DMS79 (cell line): Measurements from ENCODE around the gene LOXL3.

ENCODE experiments used
- DNase-seq: peaks from one replicate; lab custom pipeline; 2025; lab: John Stamatoyannopoulos, UW

The LOXL3 gene

GRCh38 chr2:74505448-74506246 is 48.1 kb downstream of the LOXL3 start:
- no peak for DNase-seq

- DNase-seq = no peak
Measured at GRCh38 chr2:74504591-74504990, 49.2 kb downstream of the LOXL3 start.

- DNase-seq = no peak
Measured at GRCh38 chr2:74503506-74504475, 50.0 kb downstream of the LOXL3 start.

- no peak for DNase-seq
Measured at GRCh38 chr2:74502720-74503505, 50.8 kb downstream of the LOXL3 start.

- no peak for DNase-seq
Measured at GRCh38 chr2:74502147-74502719, 51.5 kb downstream of the LOXL3 start.

- no peak for DNase-seq
Measured at GRCh38 chr2:74501335-74502071, 52.2 kb downstream of the LOXL3 start.

GRCh38 chr2:74500578-74500946 is 53.2 kb downstream of the LOXL3 start:
- DNase-seq = no peak

GRCh38 chr2:74499940-74500577 is 53.7 kb downstream of the LOXL3 start:
- no peak for DNase-seq

- DNase-seq = no peak
Measured at GRCh38 chr2:74499267-74499939, 54.3 kb downstream of the LOXL3 start, which contains the start of gene LBX2. Gene LBX2 (minus strand): TSS chr2:74499603. CDS start chr2:74499537, 66 bp downstream.

- DNase-seq = peak; percentile 63
Measured at GRCh38 chr2:74498500-74499266, 55.1 kb downstream of the LOXL3 start.

- peak; percentile 38 for DNase-seq
Measured at GRCh38 chr2:74497777-74498499, 55.8 kb downstream of the LOXL3 start.

GRCh38 chr2:74496997-74497776 is 56.6 kb downstream of the LOXL3 start:
- no peak for DNase-seq

- no peak for DNase-seq
Measured at GRCh38 chr2:74495440-74495839, 58.3 kb downstream of the LOXL3 start.

- no peak for DNase-seq
Measured at GRCh38 chr2:74493546-74493945, 60.2 kb downstream of the LOXL3 start.

- no peak for DNase-seq
Measured at GRCh38 chr2:74491648-74492544, 61.8 kb downstream of the LOXL3 start.

- DNase-seq = no peak
Measured at GRCh38 chr2:74489906-74490305, 63.8 kb downstream of the LOXL3 start.
